ENCODE results near the gene ARID3C.

GRCh38 chr9:34592895-34593601 is 35.8 kb downstream of the ARID3C start:
- TF ChIP-seq CTCF (IDR thresholded peaks at IDR 0.05 in 2 of 3, conservative IDR thresholded peaks at IDR 0.05 in 1 of 3; ENCODE audit: borderline replicate concordance in 1 of 3, insufficient read depth in 1 of 3, low read depth in 2 of 3, low read length in 2 of 3), result no peak
- TF ChIP-seq MAX (IDR thresholded peaks at IDR 0.05), result no peak
- TF ChIP-seq EZH2 (IDR thresholded peaks at IDR 0.05), result no peak
- no peak for TF ChIP-seq POLR2A (IDR thresholded peaks at IDR 0.05; ENCODE audit: borderline replicate concordance, extremely low read depth, insufficient read depth, insufficient read length)
- no peak for TF ChIP-seq REST (IDR thresholded peaks at IDR 0.05; ENCODE audit: low read depth)
- TF ChIP-seq ZNF274 (IDR thresholded peaks at IDR 0.05; ENCODE audit: low read depth, low read length), result no peak
- no peak for TF ChIP-seq CEBPB (IDR thresholded peaks at IDR 0.05; ENCODE audit: low read depth)
- no peak for TF ChIP-seq JUND (IDR thresholded peaks at IDR 0.05)
- TF ChIP-seq ZBTB33 (IDR thresholded peaks at IDR 0.05; ENCODE audit: extremely low read depth, insufficient replicate concordance, low read length), result no peak

Measured in HCT116 (cell line).